DND-41 (cell line): ENCODE measurements around the gene MDM2.

Source experiments
- EZH2 ChIP-seq: IDR thresholded peaks from 3 replicates; pipeline ENCODE4 v1.6.1; 2012; ENCODE audit warnings: borderline replicate concordance, low read depth, mild to moderate bottlenecking, moderate library complexity, low read length, inconsistent platforms; ENCODE audit not compliant: severe bottlenecking
- TF ChIP-seq, protein P1 (sequence below): IDR thresholded peaks from 2 replicates; pipeline ENCODE4 v1.5.1; 2012; ENCODE audit warnings: borderline replicate concordance, low read length, moderate library complexity, mild to moderate bottlenecking; ENCODE audit not compliant: poor library complexity, severe bottlenecking; ENCODE audit errors: extremely low read depth

GRCh38 chr12:68876461-68876860 lies 68.5 kb downstream of the MDM2 start:
- TF ChIP-seq, protein P1, sequence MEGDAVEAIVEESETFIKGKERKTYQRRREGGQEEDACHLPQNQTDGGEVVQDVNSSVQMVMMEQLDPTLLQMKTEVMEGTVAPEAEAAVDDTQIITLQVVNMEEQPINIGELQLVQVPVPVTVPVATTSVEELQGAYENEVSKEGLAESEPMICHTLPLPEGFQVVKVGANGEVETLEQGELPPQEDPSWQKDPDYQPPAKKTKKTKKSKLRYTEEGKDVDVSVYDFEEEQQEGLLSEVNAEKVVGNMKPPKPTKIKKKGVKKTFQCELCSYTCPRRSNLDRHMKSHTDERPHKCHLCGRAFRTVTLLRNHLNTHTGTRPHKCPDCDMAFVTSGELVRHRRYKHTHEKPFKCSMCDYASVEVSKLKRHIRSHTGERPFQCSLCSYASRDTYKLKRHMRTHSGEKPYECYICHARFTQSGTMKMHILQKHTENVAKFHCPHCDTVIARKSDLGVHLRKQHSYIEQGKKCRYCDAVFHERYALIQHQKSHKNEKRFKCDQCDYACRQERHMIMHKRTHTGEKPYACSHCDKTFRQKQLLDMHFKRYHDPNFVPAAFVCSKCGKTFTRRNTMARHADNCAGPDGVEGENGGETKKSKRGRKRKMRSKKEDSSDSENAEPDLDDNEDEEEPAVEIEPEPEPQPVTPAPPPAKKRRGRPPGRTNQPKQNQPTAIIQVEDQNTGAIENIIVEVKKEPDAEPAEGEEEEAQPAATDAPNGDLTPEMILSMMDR = no peak
- TF ChIP-seq EZH2 = no peak
